WI38 (cell line): ENCODE data around the gene CCDC148.
"Not testable (repeated sequence)": the region's sequence is repeated elsewhere in the genome, so short reads cannot be mapped to it uniquely, and the experiment has no call there.

Experiments used
- H3K4me3 ChIP-seq: 2 replicates; pipeline ENCODE4 v1.5.1; 2011; ENCODE audit warnings: low read depth, mild to moderate bottlenecking, control low read depth, low read length
- CTCF ChIP-seq: IDR thresholded peaks from 2 replicates; pipeline ENCODE4 v1.5.1; 2012; ENCODE audit warnings: low read depth, mild to moderate bottlenecking, control low read depth, low read length

Gene CCDC148

GRCh38 chr2:158234497-158234896 lies 222.1 kb downstream of the CCDC148 start:
- no peak for TF ChIP-seq CTCF
- H3K4me3 ChIP-seq = no peak overlapping the region

- TF ChIP-seq CTCF = no peak
- H3K4me3 ChIP-seq = no peak overlapping the region
Observed at GRCh38 chr2:158232476-158232875, 224.1 kb downstream of the CCDC148 start.

GRCh38 chr2:158228943-158229508 lies 227.5 kb downstream of the CCDC148 start:
- TF ChIP-seq CTCF = no peak
- no peak overlapping the region for H3K4me3 ChIP-seq

- not testable (repeated sequence) for H3K4me3 ChIP-seq
Observed at GRCh38 chr2:158223066-158223465, 233.5 kb downstream of the CCDC148 start.

- H3K4me3 ChIP-seq = no peak overlapping the region
- TF ChIP-seq CTCF = no peak
Observed at GRCh38 chr2:158221063-158222020, 235.2 kb downstream of the CCDC148 start.

- H3K4me3 ChIP-seq = no peak overlapping the region
- no peak for TF ChIP-seq CTCF
Observed at GRCh38 chr2:158217593-158217992, 239.0 kb downstream of the CCDC148 start.

GRCh38 chr2:158214431-158214830 lies 242.1 kb downstream of the CCDC148 start:
- no peak for TF ChIP-seq CTCF
- H3K4me3 ChIP-seq = no peak overlapping the region
